PC-3 (cell line): ENCODE data around the gene SFMBT2.

ENCODE experiments used
- EZH2 ChIP-seq: fragments of 300-600 bp; sonication (generic); IDR thresholded peaks from one replicate; pipeline ENCODE4 v1.6.1; 2017; ENCODE audit warnings: antibody characterized with exemption, mild to moderate bottlenecking, low read length; ENCODE audit not compliant: unreplicated experiment
- TF ChIP-seq, protein P1 (sequence below): fragments of 300-600 bp; sonication (generic); conservative IDR thresholded peaks from 2 replicates; pipeline ENCODE4 v1.5.1; 2017; ENCODE audit warnings: antibody characterized with exemption, low read depth, mild to moderate bottlenecking, low read length

DNA sequence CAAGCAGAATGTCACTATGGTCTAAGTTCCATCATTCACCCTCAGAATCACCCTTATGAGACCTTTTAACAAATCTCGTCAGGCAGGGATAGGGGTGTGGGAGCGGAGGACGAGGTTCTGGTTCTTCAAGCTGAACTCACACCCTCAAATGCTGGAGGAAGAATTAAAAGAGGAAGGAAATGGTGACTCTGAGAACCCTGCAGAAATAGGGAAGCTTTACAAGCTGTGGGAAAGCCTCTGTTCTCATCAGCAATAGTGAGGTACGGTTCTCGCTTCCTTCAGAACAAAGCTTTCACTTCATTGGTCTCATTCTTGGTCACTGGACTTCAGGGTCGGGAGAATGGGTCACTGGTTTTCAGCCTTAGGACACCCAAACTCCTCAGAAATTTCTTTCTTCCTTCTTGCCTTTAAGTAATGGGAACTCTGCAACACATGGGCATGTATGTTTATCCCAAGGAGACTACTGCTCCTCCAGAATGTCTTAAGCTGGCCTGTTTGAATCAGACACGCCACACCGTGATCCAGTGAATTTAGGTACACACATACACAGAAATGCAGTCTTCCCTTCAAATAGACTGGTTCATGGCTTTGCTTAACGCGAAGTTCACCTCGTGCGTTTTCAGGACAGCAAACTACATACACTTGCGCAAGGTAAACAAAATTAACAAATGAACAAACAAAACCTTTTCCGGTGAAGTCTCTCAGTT is 226.0 kb downstream of the SFMBT2 start:
- no peak for TF ChIP-seq EZH2
- TF ChIP-seq, protein P1, sequence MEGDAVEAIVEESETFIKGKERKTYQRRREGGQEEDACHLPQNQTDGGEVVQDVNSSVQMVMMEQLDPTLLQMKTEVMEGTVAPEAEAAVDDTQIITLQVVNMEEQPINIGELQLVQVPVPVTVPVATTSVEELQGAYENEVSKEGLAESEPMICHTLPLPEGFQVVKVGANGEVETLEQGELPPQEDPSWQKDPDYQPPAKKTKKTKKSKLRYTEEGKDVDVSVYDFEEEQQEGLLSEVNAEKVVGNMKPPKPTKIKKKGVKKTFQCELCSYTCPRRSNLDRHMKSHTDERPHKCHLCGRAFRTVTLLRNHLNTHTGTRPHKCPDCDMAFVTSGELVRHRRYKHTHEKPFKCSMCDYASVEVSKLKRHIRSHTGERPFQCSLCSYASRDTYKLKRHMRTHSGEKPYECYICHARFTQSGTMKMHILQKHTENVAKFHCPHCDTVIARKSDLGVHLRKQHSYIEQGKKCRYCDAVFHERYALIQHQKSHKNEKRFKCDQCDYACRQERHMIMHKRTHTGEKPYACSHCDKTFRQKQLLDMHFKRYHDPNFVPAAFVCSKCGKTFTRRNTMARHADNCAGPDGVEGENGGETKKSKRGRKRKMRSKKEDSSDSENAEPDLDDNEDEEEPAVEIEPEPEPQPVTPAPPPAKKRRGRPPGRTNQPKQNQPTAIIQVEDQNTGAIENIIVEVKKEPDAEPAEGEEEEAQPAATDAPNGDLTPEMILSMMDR = no peak
